Stimulated activated CD8-positive, alpha-beta memory T cell treated with anti-CD3 and anti-CD28 coated beads, Interleukin-15, amount 100 ng/mL, for 4 hours (primary cell): ENCODE data around the gene EFHC1.
"Not testable (repeated sequence)": the region's sequence is repeated elsewhere in the genome, so short reads cannot be mapped to it uniquely, and the experiment has no call there.

Experiments used
- DNase-seq, 2 donors: peaks; one replicate each; pipeline ENCODE4 v3.0.0-alpha.2; 2020; ENCODE audit warnings: low read depth in 2 of 2

EFHC1 gene, protein sequence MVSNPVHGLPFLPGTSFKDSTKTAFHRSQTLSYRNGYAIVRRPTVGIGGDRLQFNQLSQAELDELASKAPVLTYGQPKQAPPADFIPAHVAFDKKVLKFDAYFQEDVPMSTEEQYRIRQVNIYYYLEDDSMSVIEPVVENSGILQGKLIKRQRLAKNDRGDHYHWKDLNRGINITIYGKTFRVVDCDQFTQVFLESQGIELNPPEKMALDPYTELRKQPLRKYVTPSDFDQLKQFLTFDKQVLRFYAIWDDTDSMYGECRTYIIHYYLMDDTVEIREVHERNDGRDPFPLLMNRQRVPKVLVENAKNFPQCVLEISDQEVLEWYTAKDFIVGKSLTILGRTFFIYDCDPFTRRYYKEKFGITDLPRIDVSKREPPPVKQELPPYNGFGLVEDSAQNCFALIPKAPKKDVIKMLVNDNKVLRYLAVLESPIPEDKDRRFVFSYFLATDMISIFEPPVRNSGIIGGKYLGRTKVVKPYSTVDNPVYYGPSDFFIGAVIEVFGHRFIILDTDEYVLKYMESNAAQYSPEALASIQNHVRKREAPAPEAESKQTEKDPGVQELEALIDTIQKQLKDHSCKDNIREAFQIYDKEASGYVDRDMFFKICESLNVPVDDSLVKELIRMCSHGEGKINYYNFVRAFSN

DNA sequence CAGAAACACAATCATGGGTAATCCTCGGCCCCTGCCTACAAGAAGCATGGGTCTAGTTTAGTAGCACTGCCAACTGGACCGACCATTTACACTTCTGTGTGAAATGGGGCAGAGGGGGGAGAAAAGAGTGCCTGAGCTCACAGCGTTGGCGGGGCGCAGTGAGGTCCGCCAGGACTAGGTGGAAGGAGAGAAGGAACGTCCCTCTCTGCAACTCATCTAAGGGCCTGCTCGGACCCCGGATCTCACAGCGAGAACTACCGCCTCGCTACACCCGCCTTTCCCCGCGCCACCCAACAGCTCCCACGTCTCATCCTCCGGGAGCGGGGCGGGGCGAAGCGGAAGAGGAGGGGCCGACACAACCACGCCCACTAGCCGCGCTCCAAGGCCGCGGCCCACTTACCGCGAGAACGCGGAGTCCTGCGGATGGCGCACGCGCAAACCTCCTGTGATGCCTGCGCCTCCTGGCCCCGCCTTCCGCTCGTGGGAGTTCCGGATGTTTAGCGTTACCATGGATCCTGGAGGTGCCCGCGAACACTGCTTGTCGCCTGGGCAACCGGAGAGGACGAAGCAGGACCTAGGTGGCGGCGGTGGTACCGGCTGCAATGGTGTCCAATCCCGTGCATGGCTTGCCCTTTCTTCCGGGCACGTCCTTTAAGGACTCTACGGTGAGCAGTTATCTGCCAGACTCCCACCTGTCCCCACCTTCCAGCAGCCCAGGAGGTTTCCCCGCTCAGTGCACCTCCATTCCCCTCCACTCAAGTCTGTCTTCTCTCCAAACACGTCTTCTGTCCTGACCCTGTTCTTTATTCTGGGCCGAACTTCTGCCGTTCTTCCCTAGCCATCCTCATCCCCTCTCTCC lies at the start of gene EFHC1:
EFHC1 (plus strand) TSS at position 534 of the 859 bp plus-strand sequence; CDS start at position 603, 69 bp downstream.
- DNase-seq, result peak; percentile 94 to 95

- DNase-seq, result no peak
These were observed 48.4 kb upstream of the EFHC1 start for GRCh38 chr6:52371656-52372191.

DNA sequence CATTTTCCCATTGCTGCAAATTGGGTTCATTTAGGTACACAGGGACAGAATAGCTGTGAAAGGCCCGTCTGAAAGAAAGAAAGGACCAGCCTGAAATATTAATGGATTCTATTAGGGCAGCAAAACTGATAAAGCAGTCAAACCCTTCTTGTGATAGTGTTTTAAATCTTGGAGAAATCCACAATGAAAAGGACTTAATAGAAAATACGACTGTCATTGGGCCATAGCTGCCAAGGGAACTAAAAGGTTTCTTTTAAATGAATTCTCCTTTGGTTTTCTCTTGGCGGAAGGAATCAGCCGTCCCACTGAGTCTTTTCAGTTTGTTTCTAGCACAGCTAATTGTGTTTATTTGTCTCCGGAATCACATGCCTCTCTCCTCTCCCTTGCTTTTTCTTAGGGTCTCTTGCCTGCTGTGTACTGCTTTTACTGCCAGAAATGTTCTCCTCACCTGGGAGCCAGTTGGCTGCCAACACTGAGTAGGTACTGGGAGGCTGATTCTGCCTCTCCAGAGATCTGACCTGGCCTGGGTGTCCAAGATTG lies 46.9 kb upstream of the EFHC1 start:
- DNase-seq, result no peak

- DNase-seq, result no peak
These were observed 45.9 kb upstream of the EFHC1 start for GRCh38 chr6:52374247-52374646.

- no peak for DNase-seq
These were observed 44.2 kb upstream of the EFHC1 start for GRCh38 chr6:52375780-52376556.

DNA sequence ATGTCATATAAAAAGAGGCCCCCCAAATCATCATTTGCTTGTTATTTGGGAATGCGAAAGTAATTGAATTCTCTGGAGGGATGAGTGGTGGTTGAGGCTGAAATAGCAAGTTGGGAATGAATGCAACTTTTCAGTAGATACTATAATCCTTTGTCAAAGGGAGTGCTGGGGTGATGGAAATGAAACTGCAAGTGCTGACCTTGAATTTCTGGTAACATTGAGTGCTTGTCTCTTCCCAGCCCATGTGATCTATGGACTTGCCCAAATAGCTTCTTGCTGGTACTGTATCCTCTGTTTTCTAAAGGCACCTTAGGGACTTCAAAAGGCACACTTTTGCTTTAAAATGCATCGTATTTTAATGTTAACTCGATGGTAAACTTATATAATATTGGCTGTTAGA lies 43.4 kb upstream of the EFHC1 start:
- DNase-seq, result no peak

GRCh38 chr6:52377538-52378221 lies 42.5 kb upstream of the EFHC1 start:
- DNase-seq, result no peak

GRCh38 chr6:52381249-52381648 lies 38.9 kb upstream of the EFHC1 start:
- DNase-seq, result no peak

DNA sequence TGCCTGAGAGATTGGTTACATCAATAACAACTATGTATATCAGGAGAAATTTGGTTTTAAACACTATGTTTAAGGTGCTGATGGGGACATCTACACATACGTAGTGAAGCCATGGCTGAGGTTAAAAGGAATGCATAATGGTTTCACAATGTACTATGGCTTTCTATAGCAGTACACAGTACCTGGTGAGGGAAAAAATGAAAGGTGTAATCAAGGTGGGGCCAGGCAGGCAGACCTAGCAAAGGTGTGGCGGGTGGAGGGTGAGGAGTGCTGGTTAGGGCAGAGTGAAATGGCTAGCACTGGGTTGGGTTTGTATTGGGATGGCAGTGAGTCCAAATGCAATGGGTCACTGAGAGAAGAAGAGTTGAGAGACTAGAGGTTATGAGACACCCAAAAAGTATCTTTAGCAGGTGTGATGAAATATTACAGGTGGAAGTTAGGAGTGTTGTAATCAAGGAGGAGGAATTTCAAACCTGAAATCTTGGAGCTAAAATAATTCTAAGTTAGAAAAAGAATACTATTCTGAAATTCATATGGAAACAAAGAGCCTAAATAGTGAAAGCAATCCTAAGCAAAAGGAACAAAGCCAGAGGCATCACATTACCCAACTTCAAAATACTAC lies 35.9 kb upstream of the EFHC1 start:
- no peak for DNase-seq

DNA sequence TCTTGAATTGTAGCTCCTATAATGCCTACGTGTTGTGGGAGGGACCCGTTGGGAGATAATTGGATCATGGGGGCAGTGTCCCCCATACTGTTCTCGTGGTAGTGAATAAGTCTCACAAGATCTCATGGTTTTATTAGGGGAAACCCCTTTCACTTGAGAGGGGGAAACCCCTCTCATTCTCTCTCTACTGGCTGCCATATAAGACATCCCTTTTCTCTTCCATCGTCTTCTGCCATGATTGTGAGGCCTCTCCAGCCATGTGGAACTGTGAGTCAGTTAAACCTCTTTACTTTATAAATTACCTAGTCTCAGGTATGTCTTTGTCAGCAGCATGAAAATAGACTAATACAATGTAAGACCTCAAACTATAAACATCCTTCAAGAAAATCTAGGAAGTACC lies 35.1 kb upstream of the EFHC1 start:
- no peak for DNase-seq

GRCh38 chr6:52388119-52388518 lies 32.0 kb upstream of the EFHC1 start:
- DNase-seq, result not testable (repeated sequence)

GRCh38 chr6:52388790-52389189 lies 31.4 kb upstream of the EFHC1 start:
- no peak for DNase-seq

- DNase-seq, result no peak
These were observed 30.9 kb upstream of the EFHC1 start for GRCh38 chr6:52389264-52389625.

DNA sequence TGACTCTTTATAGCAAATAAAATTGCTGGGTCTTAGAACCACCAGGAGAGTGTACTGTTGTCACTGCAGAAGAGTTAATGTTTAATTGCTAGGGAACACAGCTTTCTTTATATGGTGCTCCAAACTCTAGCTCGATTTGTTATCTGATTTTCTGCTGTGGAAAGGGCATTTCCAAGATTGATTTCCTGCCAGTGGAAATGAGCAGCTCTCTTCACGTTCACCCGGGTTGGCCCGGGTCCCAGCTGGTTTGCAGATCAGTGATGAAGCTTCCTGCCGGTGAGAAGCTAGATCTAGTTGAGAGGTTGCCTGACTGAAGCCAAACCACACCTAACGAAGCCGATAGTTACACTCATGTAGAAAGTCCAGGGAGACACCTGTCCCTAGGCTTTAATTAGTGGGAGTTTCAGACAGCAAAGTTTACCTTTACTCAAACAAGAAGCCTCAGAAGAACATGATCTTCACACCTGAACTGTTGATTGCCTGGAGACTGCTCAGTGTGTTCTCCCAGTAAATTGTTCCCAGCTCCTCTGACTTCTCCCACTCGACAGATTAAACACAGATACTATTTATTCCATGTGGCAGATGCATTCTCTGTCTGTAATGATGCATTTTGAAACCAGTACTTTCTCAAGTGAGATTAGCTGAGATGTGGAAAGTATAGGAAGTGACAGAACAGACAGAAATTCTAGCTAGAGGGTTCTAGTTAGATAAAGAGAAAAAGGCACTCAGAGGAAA lies 30.3 kb upstream of the EFHC1 start:
- DNase-seq, result no peak

- DNase-seq, result peak; percentile 17 to 37
These were observed 29.8 kb upstream of the EFHC1 start for GRCh38 chr6:52390361-52390727.

GRCh38 chr6:52391599-52391998 lies 28.5 kb upstream of the EFHC1 start:
- no peak for DNase-seq

GRCh38 chr6:52392944-52393343 lies 27.2 kb upstream of the EFHC1 start:
- DNase-seq, result no peak

DNA sequence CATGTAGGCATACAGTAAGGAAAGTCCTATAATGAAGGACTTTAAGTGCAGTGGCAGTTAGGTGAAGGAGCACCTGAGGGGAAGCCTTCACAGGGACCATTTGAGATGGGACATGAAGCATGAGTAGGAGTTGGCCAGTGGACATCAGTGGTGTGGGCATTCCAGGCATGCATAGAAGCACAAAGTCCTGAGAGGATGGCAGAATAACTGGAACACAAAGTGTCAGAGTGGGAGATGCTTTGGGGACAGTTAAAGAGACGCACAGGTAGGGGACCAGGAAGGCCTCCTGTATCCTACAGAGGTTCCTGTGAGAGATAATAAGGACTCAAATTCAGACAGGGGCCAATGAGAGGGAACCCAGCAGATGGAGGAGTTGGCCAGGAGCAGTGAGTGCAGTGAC lies 26.4 kb upstream of the EFHC1 start:
- DNase-seq, result no peak

DNA sequence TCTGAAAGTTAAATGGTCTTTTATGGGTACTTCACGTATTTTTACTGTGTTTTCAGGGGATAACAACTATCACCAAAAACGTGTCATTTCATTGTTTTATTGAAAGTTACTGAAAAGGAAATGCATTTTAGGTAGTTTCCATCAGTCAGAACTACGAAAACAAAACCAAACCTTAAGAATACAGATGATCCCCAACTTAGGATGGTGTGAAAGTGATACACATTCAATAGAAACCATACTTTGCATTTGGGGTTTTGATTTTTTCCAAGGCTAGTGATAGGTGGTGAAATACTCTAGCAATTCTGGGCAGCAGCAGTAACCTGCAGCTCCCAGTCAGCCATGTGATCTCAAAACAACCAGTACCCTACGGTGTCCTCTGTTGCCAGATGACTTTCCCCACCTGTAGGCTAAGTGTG lies 25.9 kb upstream of the EFHC1 start:
- no peak for DNase-seq
